ENCODE results near the gene ATG7. TPM values are rescaled to one million over a fixed set of nuclear protein-coding genes. Genes with fewer than 3 reads are reported as not detected.

ATG7 gene
- total and polyA plus RNA-seq, 10 of the 15 experiments (the other 5 are each of a cell fraction or from before 2014, with no cell fraction given) = 13.5 to 49.5 (median 26.4) TPM

DNA sequence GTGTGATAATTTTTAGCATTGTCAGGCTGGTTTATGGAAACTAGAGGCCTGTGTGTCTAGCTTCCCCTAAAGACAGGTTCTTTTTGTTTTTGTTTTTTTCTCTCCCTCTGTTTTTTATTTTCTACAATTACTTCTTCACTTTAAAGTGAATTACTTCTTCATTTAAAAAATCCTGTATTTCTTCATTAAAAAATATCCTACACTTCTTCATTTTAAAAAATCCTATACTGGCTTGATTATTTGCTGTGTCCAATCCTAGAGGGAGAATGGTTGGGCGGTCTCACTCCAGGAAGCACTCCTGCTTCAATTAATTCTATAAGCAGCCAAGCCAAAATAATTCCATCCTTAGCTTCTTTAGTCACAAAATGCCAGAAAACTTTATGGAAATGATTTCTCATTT lies 11.8 kb downstream of the ATG7 start:
- DNase-seq (ENCODE audit: low read depth, low spot score) (no peak), ATAC-seq (no peak), FAIRE-seq (no peak)
- H3K36me3 ChIP-seq (ENCODE audit: control insufficient read depth in 2 of 2, insufficient read depth in 2 of 2, low read length in 1 of 2) = peaks cover 3 to 8% of the 10 kb centered on the region in 2 experiments; a peak in 3 of 4 replicates
- H2AFZ ChIP-seq (ENCODE audit: control insufficient read depth, low read depth, low read length) = no peak overlapping the region
- no peaks in the 10 kb centered on the region for H3K9me3 ChIP-seq (replicated peaks; ENCODE audit: control insufficient read depth, insufficient read depth, low read length)
- WGBS (ENCODE audit: insufficient coverage, insufficient replicate concordance, low lambda C conversion rate, missing lambda C conversion rate) = 100% methylated on average over 1 of the region's 1 CpG
- no peaks in the 10 kb centered on the region; the same call in 1 of the 2 replicates for H3K79me2 ChIP-seq (ENCODE audit: control insufficient read depth, insufficient read depth, low read length)
- H3K4me2 ChIP-seq (ENCODE audit: control insufficient read depth, insufficient read depth) = no peak overlapping the region
- POLR2A ChIA-PET = no interaction called here
- RAD21 ChIA-PET (ENCODE audit: unreplicated experiment) = no interaction called here
- no peak for TF ChIP-seq ZBED1 (IDR thresholded peaks at IDR 0.05; ENCODE audit: borderline replicate concordance)
- TF ChIP-seq YBX1 (IDR thresholded peaks at IDR 0.05) = no peak
- no peak for TF ChIP-seq IKZF1 (conservative IDR thresholded peaks at IDR 0.05)
- TF ChIP-seq HDGF (IDR thresholded peaks at IDR 0.05) = no peak
- no peak for TF ChIP-seq MLLT1 (IDR thresholded peaks at IDR 0.05)
- TF ChIP-seq RBBP5 (conservative IDR thresholded peaks at IDR 0.05) = no peak
- TF ChIP-seq SPI1 (IDR thresholded peaks at IDR 0.05; ENCODE audit: borderline replicate concordance, insufficient read depth, low read depth, low read length) = no peak
- no peak for TF ChIP-seq REST (IDR thresholded peaks at IDR 0.05; ENCODE audit: low read depth, low read length)
- no peak for TF ChIP-seq CREB1 (IDR thresholded peaks at IDR 0.05; ENCODE audit: low read depth)
- TF ChIP-seq, protein P1, sequence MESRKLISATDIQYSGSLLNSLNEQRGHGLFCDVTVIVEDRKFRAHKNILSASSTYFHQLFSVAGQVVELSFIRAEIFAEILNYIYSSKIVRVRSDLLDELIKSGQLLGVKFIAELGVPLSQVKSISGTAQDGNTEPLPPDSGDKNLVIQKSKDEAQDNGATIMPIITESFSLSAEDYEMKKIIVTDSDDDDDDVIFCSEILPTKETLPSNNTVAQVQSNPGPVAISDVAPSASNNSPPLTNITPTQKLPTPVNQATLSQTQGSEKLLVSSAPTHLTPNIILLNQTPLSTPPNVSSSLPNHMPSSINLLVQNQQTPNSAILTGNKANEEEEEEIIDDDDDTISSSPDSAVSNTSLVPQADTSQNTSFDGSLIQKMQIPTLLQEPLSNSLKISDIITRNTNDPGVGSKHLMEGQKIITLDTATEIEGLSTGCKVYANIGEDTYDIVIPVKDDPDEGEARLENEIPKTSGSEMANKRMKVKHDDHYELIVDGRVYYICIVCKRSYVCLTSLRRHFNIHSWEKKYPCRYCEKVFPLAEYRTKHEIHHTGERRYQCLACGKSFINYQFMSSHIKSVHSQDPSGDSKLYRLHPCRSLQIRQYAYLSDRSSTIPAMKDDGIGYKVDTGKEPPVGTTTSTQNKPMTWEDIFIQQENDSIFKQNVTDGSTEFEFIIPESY (IDR thresholded peaks at IDR 0.05) = no peak
- no peak for TF ChIP-seq BHLHE40 (IDR thresholded peaks at IDR 0.05; ENCODE audit: borderline replicate concordance in 1 of 2, low read depth in 2 of 2, low read length in 1 of 2)
- TF ChIP-seq, protein P2, sequence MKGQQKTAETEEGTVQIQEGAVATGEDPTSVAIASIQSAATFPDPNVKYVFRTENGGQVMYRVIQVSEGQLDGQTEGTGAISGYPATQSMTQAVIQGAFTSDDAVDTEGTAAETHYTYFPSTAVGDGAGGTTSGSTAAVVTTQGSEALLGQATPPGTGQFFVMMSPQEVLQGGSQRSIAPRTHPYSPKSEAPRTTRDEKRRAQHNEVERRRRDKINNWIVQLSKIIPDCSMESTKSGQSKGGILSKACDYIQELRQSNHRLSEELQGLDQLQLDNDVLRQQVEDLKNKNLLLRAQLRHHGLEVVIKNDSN (IDR thresholded peaks at IDR 0.05; ENCODE audit: borderline replicate concordance, extremely low read length, insufficient read depth, low read depth, low read length) = no peak
- H3K4me1 ChIP-seq (ENCODE audit: control insufficient read depth, insufficient read depth, low read length) = peaks cover 13% of the 10 kb centered on the region
- no peak overlapping the region for H3K4me3 ChIP-seq
- intact Hi-C loops (cut with micrococcal nuclease; ENCODE audit: unreplicated experiment) = no loop called here
- H4K20me1 ChIP-seq (ENCODE audit: control insufficient read depth, insufficient read depth) = no peaks in the 10 kb centered on the region
- no peak overlapping the region for H3K9ac ChIP-seq (ENCODE audit: control insufficient read depth, insufficient read depth, low read length)
- CTCF ChIA-PET = no interaction called here
- BruUV-seq (replicated peaks) = no TSS peak
- H3K27me3 ChIP-seq (replicated peaks in 1 of 2; ENCODE audit: control insufficient read depth in 2 of 2, insufficient read depth in 2 of 2, low read length in 1 of 2) = no peaks in the 10 kb centered on the region
- SMC1A ChIA-PET (ENCODE audit: uncharacterized antibody, unreplicated experiment) = no interaction called here
- no peak overlapping the region for H3K27ac ChIP-seq (ENCODE audit: control insufficient read depth, insufficient read depth)
- in situ Hi-C loops (cut with MboI) = no loop called here
